Progenitor cell of endocrine pancreas (in vitro differentiated cells): Measurements from ENCODE around the gene UBB. TPM values are rescaled to one million over a fixed set of nuclear protein-coding genes. Genes with fewer than 3 reads are reported as not detected.
"Not testable (repeated sequence)": the region's sequence is repeated elsewhere in the genome, so short reads cannot be mapped to it uniquely, and the experiment has no call there.

Experiments
- DNase-seq: peaks from one replicate; pipeline ENCODE4 v3.0.0; 2021; ENCODE audit warnings: low spot score; ENCODE audit not compliant: unreplicated experiment
- H3K27ac Mint-ChIP-seq: 2 replicates; pipeline ENCODE4 v1.8.0; 2021; ENCODE audit warnings: mild to moderate bottlenecking, moderate library complexity, mixed read lengths
- H3K27me3 Mint-ChIP-seq: 2 replicates; pipeline ENCODE4 v1.8.0; 2021; ENCODE audit warnings: mixed read lengths
- H3K36me3 Mint-ChIP-seq: 2 replicates; pipeline ENCODE4 v1.8.0; 2022; ENCODE audit warnings: mixed read lengths; ENCODE audit not compliant: insufficient read depth
- H3K4me1 Mint-ChIP-seq: 2 replicates; pipeline ENCODE4 v1.8.0; 2021; ENCODE audit warnings: low read depth, mixed read lengths
- H3K4me3 Mint-ChIP-seq: 2 replicates; pipeline ENCODE4 v1.8.0; 2021; ENCODE audit warnings: low read depth, mild to moderate bottlenecking, moderate library complexity, mixed read lengths
- H3K9me3 Mint-ChIP-seq: 2 replicates; pipeline ENCODE4 v1.8.0; 2021; ENCODE audit warnings: low read depth, mixed read lengths
- CTCF ChIP-seq: fragments of 200-600 bp; sonication (generic); IDR thresholded peaks from one replicate; pipeline ENCODE4 v1.5.0; 2021; ENCODE audit warnings: antibody characterized with exemption, mild to moderate bottlenecking; ENCODE audit not compliant: unreplicated experiment
- total RNA-seq: library from RNA; stranded (reverse); gene quantifications from 2 replicates; pipeline ENCODE4 v1.2.1, GENCODE V29; 2021

The UBB gene
- total RNA-seq, 1 donor from 2014 or later, result 1,477 TPM

- H3K4me1 Mint-ChIP-seq, result peaks cover 29% of the 10 kb centered on the region
- peak overlapping the region; percentile 50 for H3K27ac Mint-ChIP-seq
- peak overlapping the region; percentile 89 for H3K4me3 Mint-ChIP-seq
- TF ChIP-seq CTCF, result no peak
- H3K9me3 Mint-ChIP-seq, result no peaks in the 10 kb centered on the region
- H3K36me3 Mint-ChIP-seq, result peaks cover 33% of the 10 kb centered on the region
- DNase-seq, result no peak
- no peaks in the 10 kb centered on the region for H3K27me3 Mint-ChIP-seq
These were observed 2.3 kb downstream of the UBB start for GRCh38 chr17:16383216-16383615.

- Mint-ChIP-seq H3K27me3 (no peaks in the 10 kb centered on the region), H3K9me3 (no peaks in the 10 kb centered on the region), H3K4me3 (peak overlapping the region; percentile 89), H3K36me3 (peaks cover 33% of the 10 kb centered on the region), H3K27ac (peak overlapping the region; percentile 50), H3K4me1 (peaks cover 29% of the 10 kb centered on the region)
- TF ChIP-seq CTCF, result no peak
- no peak for DNase-seq
These were observed 2.9 kb downstream of the UBB start for GRCh38 chr17:16383772-16384287.

- H3K4me1 Mint-ChIP-seq, result peaks cover 29% of the 10 kb centered on the region
- peaks cover 33% of the 10 kb centered on the region for H3K36me3 Mint-ChIP-seq
These were observed 3.7 kb downstream of the UBB start for GRCh38 chr17:16384557-16384956.

GRCh38 chr17:16386126-16386507 is 5.2 kb downstream of the UBB start:
- H3K36me3 Mint-ChIP-seq, result peaks cover 32% of the 10 kb centered on the region
- peaks cover 28% of the 10 kb centered on the region for H3K4me1 Mint-ChIP-seq
- DNase-seq, H3K27me3 Mint-ChIP-seq, H3K9me3 Mint-ChIP-seq: not testable (repeated sequence)
- peak overlapping the region; percentile 96 for H3K27ac Mint-ChIP-seq
- peak overlapping the region; percentile 84 for H3K4me3 Mint-ChIP-seq

More at GRCh38 chr17:16384557-16384956, 3.7 kb downstream of the UBB start:
- peak overlapping the region; percentile 11 for H3K4me3 Mint-ChIP-seq
- DNase-seq, result no peak
- TF ChIP-seq CTCF, result no peak
- H3K9me3 Mint-ChIP-seq, result no peaks in the 10 kb centered on the region
- peak overlapping the region; percentile 50 for H3K27ac Mint-ChIP-seq
- no peaks in the 10 kb centered on the region for H3K27me3 Mint-ChIP-seq

- Mint-ChIP-seq H3K9me3 (no peaks in the 10 kb centered on the region), H3K27ac (no peak overlapping the region), H3K4me1 (peaks cover 6% of the 10 kb centered on the region), H3K4me3 (no peak overlapping the region), H3K27me3 (no peaks in the 10 kb centered on the region), H3K36me3 (peaks cover 2% of the 10 kb centered on the region)
- no peak for TF ChIP-seq CTCF
- DNase-seq, result no peak
These were observed 10.6 kb downstream of the UBB start for GRCh38 chr17:16391451-16391850.

GRCh38 chr17:16392491-16392890 is 11.6 kb downstream of the UBB start:
- H3K27ac Mint-ChIP-seq, H3K9me3 Mint-ChIP-seq, H3K4me3 Mint-ChIP-seq, H3K27me3 Mint-ChIP-seq, H3K36me3 Mint-ChIP-seq, H3K4me1 Mint-ChIP-seq, DNase-seq: not testable (repeated sequence)

GRCh38 chr17:16395887-16396286 is 15.0 kb downstream of the UBB start:
- not testable (repeated sequence) for DNase-seq, H3K4me3 Mint-ChIP-seq, H3K9me3 Mint-ChIP-seq, H3K27me3 Mint-ChIP-seq, H3K27ac Mint-ChIP-seq, H3K36me3 Mint-ChIP-seq
- peaks cover 29% of the 10 kb centered on the region for H3K4me1 Mint-ChIP-seq

- H3K27me3 Mint-ChIP-seq, H3K9me3 Mint-ChIP-seq, H3K4me3 Mint-ChIP-seq, DNase-seq, H3K36me3 Mint-ChIP-seq: not testable (repeated sequence)
- H3K4me1 Mint-ChIP-seq, result peaks cover 29% of the 10 kb centered on the region
- peak overlapping the region; percentile 55 for H3K27ac Mint-ChIP-seq
These were observed 15.8 kb downstream of the UBB start for GRCh38 chr17:16396693-16397092.
